Lower leg skin (tissue), 4 donors: Measurements from ENCODE around the gene MAP3K5. TPM values are rescaled to one million over a fixed set of nuclear protein-coding genes. Genes with fewer than 3 reads are reported as not detected.

Experiments used
- DNase-seq, 2 donors: peaks; one replicate each; pipeline ENCODE4 v3.0.0-alpha.2; 2019; ENCODE audit warnings: low spot score in 2 of 2
- H3K4me3 ChIP-seq: fragments of 200-600 bp; sonication (generic); 2 replicates; pipeline ENCODE4 v1.5.1; 2017; ENCODE audit warnings: mild to moderate bottlenecking, low read depth; ENCODE audit not compliant: poor library complexity, severe bottlenecking
- CTCF ChIP-seq, 3 donors: fragments of 450-650 bp; IDR thresholded peaks; one replicate each; pipeline ENCODE4 v1.5.1; 2016; ENCODE audit warnings: antibody characterized with exemption in 3 of 3, mild to moderate bottlenecking in 3 of 3, moderate library complexity in 2 of 3
- POLR2A ChIP-seq, 2 donors: fragments of 450-650 bp; IDR thresholded peaks; one replicate each; pipeline ENCODE4 v1.6.1; 2016 to 2017; ENCODE audit warnings: antibody characterized with exemption in 2 of 2, mild to moderate bottlenecking in 1 of 2, moderate library complexity in 1 of 2
- WGBS, 2 donors: methylation state at CpG; one replicate each; pipeline ENCODE4 v1.1.5; 2018; 5-methylcytosine and 5-hydroxymethylcytosine counted together
- intact Hi-C: fragments of 100-400 bp; cut with DNase I; formaldehyde crosslinking; loops from one replicate; pipeline ENCODE4 v1.15.0; 2023; ENCODE audit warnings: low total_unique reads
- total RNA-seq, 4 donors: library from RNA; depleted of rRNA; stranded (reverse); fragments of >200 nt; gene quantifications; one replicate each; pipeline ENCODE4 v1.1.0, GENCODE V29; 2016

MAP3K5 gene
- total RNA-seq, 4 donors from 2014 or later: 18.9 to 35.2 (median 27.0) TPM

GRCh38 chr6:136780972-136781371 is 11.3 kb downstream of the MAP3K5 start:
- 86 to 95% methylated on average over 3 of the region's 3 CpGs for WGBS, 2 donors
- intact Hi-C loops: no loop called here
- TF ChIP-seq CTCF (IDR thresholded peaks at IDR 0.05) (no peak), POLR2A (IDR thresholded peaks at IDR 0.05) (no peak)

GRCh38 chr6:136779682-136780081 is 12.6 kb downstream of the MAP3K5 start:
- H3K4me3 ChIP-seq: no peak overlapping the region
- 76 to 89% methylated on average over 1 of the region's 1 CpG for WGBS, 2 donors
- no peak for TF ChIP-seq POLR2A (IDR thresholded peaks at IDR 0.05)
- intact Hi-C loops: no loop called here
- no peak for DNase-seq

More at GRCh38 chr6:136780972-136781371, 11.3 kb downstream of the MAP3K5 start:
- H3K4me3 ChIP-seq: no peak overlapping the region
- no peak for DNase-seq

GRCh38 chr6:136777651-136778050 is 14.6 kb downstream of the MAP3K5 start:
- intact Hi-C loops: no loop called here
- TF ChIP-seq CTCF (IDR thresholded peaks at IDR 0.05) (no peak), POLR2A (IDR thresholded peaks at IDR 0.05) (no peak)
- WGBS, 2 donors: 54 to 69% methylated on average over 3 of the region's 3 CpGs
- no peak for DNase-seq
- no peak overlapping the region for H3K4me3 ChIP-seq

- 84 to 95% methylated on average over 2 of the region's 2 CpGs for WGBS, 2 donors
- H3K4me3 ChIP-seq: no peak overlapping the region
- no peak for DNase-seq
These were observed 16.7 kb downstream of the MAP3K5 start for GRCh38 chr6:136775548-136775947.

GRCh38 chr6:136775081-136775480 is 17.2 kb downstream of the MAP3K5 start:
- 76 to 84% methylated on average over 3 of the region's 3 CpGs for WGBS, 2 donors

More at GRCh38 chr6:136775548-136775947, 16.7 kb downstream of the MAP3K5 start:
- TF ChIP-seq POLR2A (IDR thresholded peaks at IDR 0.05) (no peak), CTCF (IDR thresholded peaks at IDR 0.05) (no peak)
- intact Hi-C loops: no loop called here

More at GRCh38 chr6:136775081-136775480, 17.2 kb downstream of the MAP3K5 start:
- TF ChIP-seq POLR2A (IDR thresholded peaks at IDR 0.05) (no peak), CTCF (IDR thresholded peaks at IDR 0.05) (no peak)
- no peak for DNase-seq
- intact Hi-C loops: no loop called here
- H3K4me3 ChIP-seq: no peak overlapping the region
